Measurements from ENCODE around the gene ARHGAP26. TPM values are rescaled to one million over a fixed set of nuclear protein-coding genes. Genes with fewer than 3 reads are reported as not detected.

Gene ARHGAP26
- total RNA-seq, 4 donors from 2014 or later, result 12.4 to 49.5 (median 31.8) TPM

- Histone ChIP-seq H3K27ac (no peak overlapping the region), H3K27me3 (no peaks in the 10 kb centered on the region), H3K9me3 (no peaks in the 10 kb centered on the region), H3K4me3 (no peak overlapping the region), H3K36me3 (no peaks in the 10 kb centered on the region), H3K4me1 (no peaks in the 10 kb centered on the region)
- DNase-seq, result no peak
- TF ChIP-seq, protein P1, sequence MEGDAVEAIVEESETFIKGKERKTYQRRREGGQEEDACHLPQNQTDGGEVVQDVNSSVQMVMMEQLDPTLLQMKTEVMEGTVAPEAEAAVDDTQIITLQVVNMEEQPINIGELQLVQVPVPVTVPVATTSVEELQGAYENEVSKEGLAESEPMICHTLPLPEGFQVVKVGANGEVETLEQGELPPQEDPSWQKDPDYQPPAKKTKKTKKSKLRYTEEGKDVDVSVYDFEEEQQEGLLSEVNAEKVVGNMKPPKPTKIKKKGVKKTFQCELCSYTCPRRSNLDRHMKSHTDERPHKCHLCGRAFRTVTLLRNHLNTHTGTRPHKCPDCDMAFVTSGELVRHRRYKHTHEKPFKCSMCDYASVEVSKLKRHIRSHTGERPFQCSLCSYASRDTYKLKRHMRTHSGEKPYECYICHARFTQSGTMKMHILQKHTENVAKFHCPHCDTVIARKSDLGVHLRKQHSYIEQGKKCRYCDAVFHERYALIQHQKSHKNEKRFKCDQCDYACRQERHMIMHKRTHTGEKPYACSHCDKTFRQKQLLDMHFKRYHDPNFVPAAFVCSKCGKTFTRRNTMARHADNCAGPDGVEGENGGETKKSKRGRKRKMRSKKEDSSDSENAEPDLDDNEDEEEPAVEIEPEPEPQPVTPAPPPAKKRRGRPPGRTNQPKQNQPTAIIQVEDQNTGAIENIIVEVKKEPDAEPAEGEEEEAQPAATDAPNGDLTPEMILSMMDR (IDR thresholded peaks at IDR 0.05), result no peak
- TF ChIP-seq POLR2A (IDR thresholded peaks at IDR 0.05), result no peak
- intact Hi-C loops (cut with DNase I; ENCODE audit: low total_unique reads), result no loop called here
Observed at GRCh38 chr5:142853682-142854081, 83.5 kb downstream of the ARHGAP26 start.

- H3K27ac ChIP-seq, result no peak overlapping the region
- intact Hi-C loops (cut with DNase I; ENCODE audit: low total_unique reads), result no loop called here
Observed at GRCh38 chr5:142856269-142856782, 86.1 kb downstream of the ARHGAP26 start.

DNA sequence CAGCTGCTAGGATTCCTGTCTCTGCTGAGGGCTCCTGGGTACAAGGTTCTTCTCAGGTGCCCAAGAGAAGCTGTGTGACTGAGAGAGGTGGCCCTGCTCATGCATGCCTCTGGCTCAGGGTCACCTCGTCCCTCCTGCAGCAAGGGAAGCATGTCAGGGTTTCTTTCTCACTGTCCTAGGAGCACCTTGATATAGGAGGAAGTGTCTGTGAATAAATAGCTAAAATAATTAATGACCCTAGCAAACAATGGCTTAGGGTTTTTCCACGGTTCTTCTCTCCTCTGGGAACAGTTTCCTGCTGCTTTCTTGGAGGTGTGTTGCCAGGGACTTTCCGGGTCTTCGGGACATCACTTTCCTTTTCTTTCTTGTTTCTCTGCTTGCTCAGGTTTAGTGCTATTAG is 87.2 kb downstream of the ARHGAP26 start:
- Histone ChIP-seq H3K27me3 (no peaks in the 10 kb centered on the region), H3K4me1 (no peaks in the 10 kb centered on the region), H3K4me3 (no peak overlapping the region), H3K27ac (peak overlapping the region; percentile 11 to 12), H3K36me3 (no peaks in the 10 kb centered on the region), H3K9me3 (no peaks in the 10 kb centered on the region)
- intact Hi-C loops (cut with DNase I; ENCODE audit: low total_unique reads), result no loop called here
- DNase-seq, result no peak
- TF ChIP-seq, protein P1 (IDR thresholded peaks at IDR 0.05), result no peak
- no peak for TF ChIP-seq POLR2A (IDR thresholded peaks at IDR 0.05)

More at GRCh38 chr5:142856269-142856782, 86.1 kb downstream of the ARHGAP26 start:
- Histone ChIP-seq H3K9me3 (no peaks in the 10 kb centered on the region), H3K27me3 (no peaks in the 10 kb centered on the region), H3K36me3 (no peaks in the 10 kb centered on the region), H3K4me1 (no peaks in the 10 kb centered on the region), H3K4me3 (no peak overlapping the region)
- TF ChIP-seq POLR2A (IDR thresholded peaks at IDR 0.05), result no peak
- TF ChIP-seq, protein P1 (IDR thresholded peaks at IDR 0.05), result no peak
- no peak for DNase-seq

DNA sequence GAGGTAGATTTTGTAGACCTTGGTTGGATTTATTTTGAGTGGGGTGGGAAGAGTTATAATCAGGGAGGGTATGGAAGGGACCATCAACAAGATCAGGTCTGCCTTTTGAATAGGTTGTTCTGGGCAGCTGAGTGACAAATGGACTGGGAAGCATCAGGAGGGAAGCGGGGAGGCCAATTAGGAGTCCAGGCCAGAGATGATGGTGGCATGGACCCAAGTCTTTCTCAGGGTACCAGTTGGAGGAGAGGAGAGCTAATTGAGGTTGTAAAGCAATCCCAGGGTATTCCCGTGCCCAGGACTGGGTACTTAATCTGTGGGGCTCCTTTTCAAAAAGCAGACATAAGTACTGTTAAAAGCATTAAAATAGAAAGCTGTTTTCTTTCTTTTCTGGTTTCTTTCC is 88.9 kb downstream of the ARHGAP26 start:
- Histone ChIP-seq H3K27me3 (no peaks in the 10 kb centered on the region), H3K27ac (no peak overlapping the region), H3K36me3 (no peaks in the 10 kb centered on the region), H3K4me1 (no peaks in the 10 kb centered on the region), H3K4me3 (no peak overlapping the region), H3K9me3 (no peaks in the 10 kb centered on the region)
- DNase-seq, result no peak
- TF ChIP-seq, protein P1 (IDR thresholded peaks at IDR 0.05), result no peak
- no peak for TF ChIP-seq POLR2A (IDR thresholded peaks at IDR 0.05)
- intact Hi-C loops (cut with DNase I; ENCODE audit: low total_unique reads), result no loop called here

DNA sequence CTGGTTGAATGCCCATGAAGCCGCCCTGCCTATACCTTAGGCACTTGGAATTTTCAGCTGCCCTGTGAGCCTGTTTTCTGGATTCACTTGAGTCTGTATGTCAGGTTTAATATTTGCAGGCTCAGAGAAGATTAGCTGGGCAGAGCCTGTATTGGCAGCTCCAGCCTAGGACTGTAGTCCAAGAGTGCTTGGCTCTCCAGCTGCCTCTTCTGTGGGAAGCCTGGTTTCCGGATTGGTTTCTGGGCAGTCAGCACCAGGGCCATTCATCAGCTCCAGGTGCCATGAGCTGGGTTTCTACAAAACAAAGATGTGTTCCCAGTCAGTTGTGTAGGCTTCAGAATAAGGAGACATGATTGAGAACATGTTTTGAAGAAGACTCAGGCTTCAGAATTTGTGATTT is 90.1 kb downstream of the ARHGAP26 start:
- no peaks in the 10 kb centered on the region for H3K4me1 ChIP-seq
- H3K27me3 ChIP-seq, result no peaks in the 10 kb centered on the region
- H3K4me3 ChIP-seq, result no peak overlapping the region
- intact Hi-C loops (cut with DNase I; ENCODE audit: low total_unique reads), result loop anchor here (10.0 kb wide), 1 partner anchor 85 kb away; the partner anchor contains the start of gene ARHGAP26
- H3K9me3 ChIP-seq, result no peaks in the 10 kb centered on the region
- TF ChIP-seq, protein P1 (IDR thresholded peaks at IDR 0.05), result no peak
- TF ChIP-seq POLR2A (IDR thresholded peaks at IDR 0.05), result no peak
- no peak overlapping the region for H3K27ac ChIP-seq
- DNase-seq, result no peak
- no peaks in the 10 kb centered on the region for H3K36me3 ChIP-seq
